Keratinocyte (primary cell): ENCODE data around the gene SGMS2. TPM values are rescaled to one million over a fixed set of nuclear protein-coding genes. Genes with fewer than 3 reads are reported as not detected.

ENCODE experiments used
- DNase-seq: peaks from one replicate; pipeline ENCODE4 v3.0.0-alpha.2; 2011; ENCODE audit warnings: low read depth, missing footprints, low spot score
- FAIRE-seq: peaks from 2 replicates; lab custom pipeline; 2011; peaks lifted over from hg19 to GRCh38; lab: Jason Lieb, UNC
- H2AFZ ChIP-seq: 2 replicates; pipeline ENCODE4 v1.6.0; 2012; ENCODE audit warnings: low read length, control low read depth, inconsistent platforms; ENCODE audit not compliant: control insufficient read depth
- H3K27ac ChIP-seq: 2 replicates; pipeline ENCODE4 v1.5.1; 2011; ENCODE audit warnings: low read length; ENCODE audit not compliant: control insufficient read depth, insufficient read depth
- H3K27me3 ChIP-seq: 3 replicates; pipeline ENCODE4 v1.6.0; 2011; ENCODE audit warnings: low read length; ENCODE audit not compliant: control insufficient read depth, insufficient read depth; ENCODE audit errors: extremely low read depth
- H3K36me3 ChIP-seq, 2 experiments: 2 replicates in 1 of 2; 3 replicates in 1 of 2; pipeline ENCODE4 v1.5.1; 2011; ENCODE audit warnings: low read length in 2 of 2, mild to moderate bottlenecking in 1 of 2; ENCODE audit not compliant: control insufficient read depth in 2 of 2, insufficient read depth in 2 of 2; ENCODE audit errors: extremely low read depth in 1 of 2
- H3K4me1 ChIP-seq: 3 replicates; pipeline ENCODE4 v1.5.1; 2011; ENCODE audit warnings: low read length; ENCODE audit not compliant: control insufficient read depth, insufficient read depth; ENCODE audit errors: extremely low read depth
- H3K4me2 ChIP-seq: 3 replicates; pipeline ENCODE4 v1.6.0; 2011; ENCODE audit warnings: low read depth, low read length; ENCODE audit not compliant: control insufficient read depth, insufficient read depth; ENCODE audit errors: extremely low read depth
- H3K4me3 ChIP-seq, 3 experiments: fragments of 200-600 bp in 1 of 3; sonication (generic) in 1 of 3; 2 replicates in 2 of 3; 3 replicates in 1 of 3; pipeline ENCODE4 v1.5.1; 2011 to 2016; ENCODE audit warnings: low read length in 3 of 3, mild to moderate bottlenecking in 3 of 3, control low read depth in 2 of 3, inconsistent platforms in 1 of 3, low read depth in 1 of 3, mixed read lengths in 1 of 3, mixed run types in 1 of 3, moderate library complexity in 1 of 3; ENCODE audit not compliant: control insufficient read depth in 2 of 3, insufficient read depth in 2 of 3; ENCODE audit errors: extremely low read depth in 1 of 3
- H3K79me2 ChIP-seq: 2 replicates; pipeline ENCODE4 v1.6.0; 2012; ENCODE audit warnings: low read length; ENCODE audit not compliant: control insufficient read depth, insufficient read depth
- H3K9ac ChIP-seq: 3 replicates; pipeline ENCODE4 v1.6.0; 2011; ENCODE audit warnings: low read length; ENCODE audit not compliant: control insufficient read depth, insufficient read depth; ENCODE audit errors: extremely low read depth
- H3K9me1 ChIP-seq: 3 replicates; pipeline ENCODE4 v1.6.0; 2011; ENCODE audit warnings: low read length; ENCODE audit not compliant: control insufficient read depth, insufficient read depth; ENCODE audit errors: extremely low read depth
- H3K9me3 ChIP-seq: 2 replicates; pipeline ENCODE4 v1.5.1; 2012; ENCODE audit warnings: low read depth, low read length; ENCODE audit not compliant: control insufficient read depth
- H4K20me1 ChIP-seq: 3 replicates; pipeline ENCODE4 v1.6.0; 2011; ENCODE audit warnings: low read length; ENCODE audit not compliant: control insufficient read depth, insufficient read depth; ENCODE audit errors: extremely low read depth
- EZH2 ChIP-seq: IDR thresholded peaks from one replicate; pipeline ENCODE4 v1.6.1; 2012; ENCODE audit warnings: inconsistent platforms, mild to moderate bottlenecking, low read length, moderate library complexity
- dilution Hi-C: fragments of 300-500 bp; cut with MboI; formaldehyde crosslinking; loops from one replicate; pipeline ENCODE4 v1.7.0; 2020; ENCODE audit warnings: low sequenced_read_pairs; ENCODE audit not compliant: extremely low pct_ligation_motif_present
- polyA plus RNA-seq, 5 experiments: library from polyadenylated mRNA; depleted of rRNA in 3 of 5; stranded (reverse) in 3 of 5; stranded (forward) in 1 of 5; unstranded in 1 of 5; fragments of >200 nt; gene quantifications; 1 replicate in 1 of 5; 2 replicates in 3 of 5; 3 replicates in 1 of 5; pipeline versions ENCODE4 v1.2.1 to v1.2.3, GENCODE V29; 2011 to 2012; ENCODE audit warnings: missing spikeins in 2 of 5, low read depth in 1 of 5, low replicate concordance in 1 of 5
- TF ChIP-seq, protein P1 (sequence below), 3 experiments: IDR thresholded peaks in 1 of 3; conservative IDR thresholded peaks in 1 of 3; optimal IDR thresholded peaks in 1 of 3; 2 replicates in 2 of 3; 3 replicates in 1 of 3; pipeline versions ENCODE3 to v1.5.1; 2011; ENCODE audit warnings: low read length in 3 of 3, mild to moderate bottlenecking in 3 of 3, moderate library complexity in 2 of 3, control low read depth in 1 of 3, inconsistent platforms in 1 of 3; ENCODE audit not compliant: insufficient read depth in 2 of 3; ENCODE audit errors: extremely low read depth in 1 of 3

The SGMS2 gene
- polyA plus RNA-seq, 1 donor (not counting 4 experiments of a cell fraction or from before 2014, with no cell fraction given): 38.5 TPM

DNA sequence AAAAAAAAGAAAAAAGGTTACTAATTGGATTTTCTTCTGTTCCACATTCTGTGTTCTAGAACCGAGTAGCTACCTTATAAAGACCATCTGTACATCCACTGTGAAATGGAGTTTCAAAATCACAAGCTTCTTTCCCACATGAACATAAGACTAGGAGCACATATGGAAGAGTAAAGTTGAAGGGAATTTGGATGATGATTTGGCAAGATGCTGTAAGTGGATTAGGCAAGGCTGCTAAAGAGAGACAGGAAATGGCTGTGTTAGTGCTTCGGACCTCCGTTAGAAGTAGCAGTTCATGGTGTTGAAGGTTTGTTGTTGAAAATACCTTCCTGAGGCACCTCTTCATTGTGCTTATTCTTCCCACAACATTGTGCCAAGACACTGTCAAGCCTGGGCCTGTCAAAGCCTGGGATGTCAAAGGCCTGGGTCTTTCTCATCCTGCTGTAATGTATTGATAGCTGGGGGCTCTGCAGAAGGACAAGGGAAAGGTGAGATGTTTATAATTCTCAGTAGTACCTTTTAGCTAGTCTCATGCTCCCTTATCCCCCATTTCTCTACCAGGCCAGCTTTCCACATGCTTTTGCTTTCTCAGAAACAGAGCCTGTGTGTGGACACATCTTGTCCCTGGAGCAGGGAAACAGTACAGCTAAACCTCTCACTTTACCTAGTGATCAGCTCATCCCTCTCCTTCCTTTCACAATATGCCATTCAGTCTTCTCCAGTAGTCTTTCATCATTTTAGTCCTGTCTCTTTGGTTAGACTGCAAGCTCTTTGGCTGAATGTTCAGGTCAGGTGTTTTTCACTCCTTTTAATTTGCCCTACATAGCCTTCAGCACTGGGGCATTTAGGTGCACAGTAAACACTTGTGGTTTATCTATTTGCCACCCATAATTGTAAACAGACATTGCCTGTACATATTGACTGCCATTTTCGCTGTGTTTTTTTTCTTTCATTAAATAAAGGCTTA is 68.7 kb downstream of the SGMS2 start:
- no peaks in the 10 kb centered on the region for H3K9me1 ChIP-seq
- peak overlapping the region; percentile 7 for H3K4me2 ChIP-seq
- no peaks in the 10 kb centered on the region for H3K9me3 ChIP-seq
- H4K20me1 ChIP-seq: no peaks in the 10 kb centered on the region
- dilution Hi-C loops: no loop called here
- peak overlapping the region; percentile 33 for H3K27ac ChIP-seq
- H3K79me2 ChIP-seq: peaks cover under 1% of the 10 kb centered on the region
- H3K9ac ChIP-seq: no peak overlapping the region
- TF ChIP-seq, protein P1, sequence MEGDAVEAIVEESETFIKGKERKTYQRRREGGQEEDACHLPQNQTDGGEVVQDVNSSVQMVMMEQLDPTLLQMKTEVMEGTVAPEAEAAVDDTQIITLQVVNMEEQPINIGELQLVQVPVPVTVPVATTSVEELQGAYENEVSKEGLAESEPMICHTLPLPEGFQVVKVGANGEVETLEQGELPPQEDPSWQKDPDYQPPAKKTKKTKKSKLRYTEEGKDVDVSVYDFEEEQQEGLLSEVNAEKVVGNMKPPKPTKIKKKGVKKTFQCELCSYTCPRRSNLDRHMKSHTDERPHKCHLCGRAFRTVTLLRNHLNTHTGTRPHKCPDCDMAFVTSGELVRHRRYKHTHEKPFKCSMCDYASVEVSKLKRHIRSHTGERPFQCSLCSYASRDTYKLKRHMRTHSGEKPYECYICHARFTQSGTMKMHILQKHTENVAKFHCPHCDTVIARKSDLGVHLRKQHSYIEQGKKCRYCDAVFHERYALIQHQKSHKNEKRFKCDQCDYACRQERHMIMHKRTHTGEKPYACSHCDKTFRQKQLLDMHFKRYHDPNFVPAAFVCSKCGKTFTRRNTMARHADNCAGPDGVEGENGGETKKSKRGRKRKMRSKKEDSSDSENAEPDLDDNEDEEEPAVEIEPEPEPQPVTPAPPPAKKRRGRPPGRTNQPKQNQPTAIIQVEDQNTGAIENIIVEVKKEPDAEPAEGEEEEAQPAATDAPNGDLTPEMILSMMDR (optimal IDR thresholded peaks at IDR 0.05 in 1 of 3, IDR thresholded peaks at IDR 0.05 in 1 of 3, conservative IDR thresholded peaks at IDR 0.05 in 1 of 3; ENCODE audit: extremely low read depth in 1 of 3, insufficient read depth in 2 of 3, low read length in 3 of 3): no peak
- TF ChIP-seq EZH2: no peak
- H3K4me1 ChIP-seq: peaks cover 43% of the 10 kb centered on the region
- H3K27me3 ChIP-seq: no peaks in the 10 kb centered on the region
- peak; percentile 95 for FAIRE-seq
- no peak for DNase-seq
- peaks cover 0 to 2% of the 10 kb centered on the region in 2 experiments for H3K36me3 ChIP-seq
- no peak overlapping the region for H2AFZ ChIP-seq
- no peak overlapping the region for H3K4me3 ChIP-seq

DNA sequence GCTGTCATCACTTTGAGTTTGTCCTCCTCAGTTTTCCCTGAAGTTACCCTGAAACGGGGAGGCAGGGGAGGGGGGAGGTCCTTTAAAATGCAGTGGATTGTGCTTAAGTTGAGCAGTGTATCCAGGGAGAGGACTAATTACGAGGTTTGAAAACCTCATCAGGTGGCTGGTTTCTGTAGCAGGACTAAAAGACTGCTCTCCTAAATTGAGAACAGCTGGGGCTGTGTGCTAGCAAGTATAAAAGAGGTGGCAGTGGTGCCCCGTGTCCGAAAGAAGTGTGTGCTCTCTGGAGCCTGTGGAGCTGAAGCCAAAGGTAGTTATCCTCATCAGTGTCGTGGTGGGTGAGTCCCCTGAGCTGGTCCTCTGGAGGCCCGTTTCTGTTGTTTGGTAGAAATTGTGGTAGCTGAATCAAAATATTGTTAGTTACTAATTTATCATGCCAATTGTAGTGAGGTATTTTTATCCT is 69.4 kb downstream of the SGMS2 start:
- H2AFZ ChIP-seq: no peak overlapping the region
- no peak overlapping the region for H3K4me2 ChIP-seq
- TF ChIP-seq EZH2: no peak
- TF ChIP-seq, protein P1 (optimal IDR thresholded peaks at IDR 0.05 in 1 of 3, IDR thresholded peaks at IDR 0.05 in 1 of 3, conservative IDR thresholded peaks at IDR 0.05 in 1 of 3; ENCODE audit: extremely low read depth in 1 of 3, insufficient read depth in 2 of 3, low read length in 3 of 3): no peak
- H3K36me3 ChIP-seq: peaks cover 0 to 2% of the 10 kb centered on the region in 2 experiments
- H3K27me3 ChIP-seq: no peaks in the 10 kb centered on the region
- no peaks in the 10 kb centered on the region for H3K9me3 ChIP-seq
- H3K9ac ChIP-seq: no peak overlapping the region
- H3K79me2 ChIP-seq: peaks cover 2% of the 10 kb centered on the region
- no peaks in the 10 kb centered on the region for H3K9me1 ChIP-seq
- FAIRE-seq (peak; percentile 57), DNase-seq (no peak)
- dilution Hi-C loops: no loop called here
- no peak overlapping the region for H3K4me3 ChIP-seq
- H3K27ac ChIP-seq: no peak overlapping the region
- peaks cover 43% of the 10 kb centered on the region for H3K4me1 ChIP-seq
- no peaks in the 10 kb centered on the region for H4K20me1 ChIP-seq
